IMR-90 (cell line): ENCODE measurements around the gene MACF1. TPM values are rescaled to one million over a fixed set of nuclear protein-coding genes. Genes with fewer than 3 reads are reported as not detected.
"Not testable (repeated sequence)": the region's sequence is repeated elsewhere in the genome, so short reads cannot be mapped to it uniquely, and the experiment has no call there.

ENCODE experiments used
- ATAC-seq: fragments of 200-7000 bp; cut with Tn5 transposase; 2 replicates; pipeline ENCODE4 v1.9.1; 2020; ENCODE audit warnings: low read depth, mild to moderate bottlenecking, moderate library complexity
- BruUV-seq: library from RNA; stranded (reverse); fragments of 400-500 nt; replicated peaks from 2 replicates; lab custom pipeline; 2021; lab: Mats Ljungman, UMichigan
- CTCF ChIA-PET: fragments of 300-600 bp; formaldehyde crosslinking; extraction: SDS; loops from one replicate; lab custom pipeline; 2021; ENCODE audit warnings: antibody characterized with exemption; lab: Yijun Ruan, JAX
- POLR2A ChIA-PET: fragments of 300-600 bp; sonication (Branson Sonifier 250); formaldehyde crosslinking; loops from one replicate; lab custom pipeline; 2022; ENCODE audit warnings: antibody characterized with exemption; ENCODE audit not compliant: unreplicated experiment; lab: Charles Lee
- DNase-seq: peaks from one replicate; pipeline ENCODE4 v3.0.0; 2013
- H2AFZ ChIP-seq: replicated peaks from 2 replicates; pipeline ENCODE3; 2013; ENCODE audit warnings: low read length, mild to moderate bottlenecking; ENCODE audit not compliant: poor library complexity
- H2AK5ac ChIP-seq: 2 replicates; pipeline ENCODE4 v1.6.1; 2013; ENCODE audit warnings: low read depth, low read length, inconsistent platforms
- H2AK9ac ChIP-seq: replicated peaks from 2 replicates; pipeline ENCODE3; 2013; ENCODE audit warnings: mild to moderate bottlenecking, low read depth, low read length, moderate library complexity; ENCODE audit not compliant: poor library complexity
- H2BK120ac ChIP-seq: 2 replicates; pipeline ENCODE4 v1.6.1; 2013; ENCODE audit warnings: low read depth, low read length, inconsistent platforms
- H2BK15ac ChIP-seq: 3 replicates; pipeline ENCODE4 v1.6.1; 2013; ENCODE audit warnings: low read depth, low read length, inconsistent platforms
- H2BK20ac ChIP-seq: 2 replicates; pipeline ENCODE4 v1.6.1; 2013; ENCODE audit warnings: low read depth, mild to moderate bottlenecking, inconsistent platforms, low read length, moderate library complexity
- H2BK5ac ChIP-seq: 2 replicates; pipeline ENCODE4 v1.6.1; 2013; ENCODE audit warnings: mild to moderate bottlenecking, low read depth, low read length, inconsistent platforms; ENCODE audit not compliant: poor library complexity, severe bottlenecking
- H3K14ac ChIP-seq: replicated peaks from 2 replicates; pipeline ENCODE4 v1.6.1; 2013; ENCODE audit warnings: low read depth, low read length, inconsistent platforms
- H3K18ac ChIP-seq: 2 replicates; pipeline ENCODE4 v1.6.1; 2013; ENCODE audit warnings: low read depth, low read length, control low read depth
- H3K23ac ChIP-seq: 2 replicates; pipeline ENCODE4 v1.6.1; 2013; ENCODE audit warnings: low read depth, low read length, inconsistent platforms
- H3K27ac ChIP-seq: 2 replicates; pipeline ENCODE4 v1.5.1; 2013; ENCODE audit warnings: mild to moderate bottlenecking, control low read depth, low read length; ENCODE audit not compliant: insufficient read depth
- H3K27me3 ChIP-seq: 2 replicates; pipeline ENCODE4 v1.6.1; 2013; ENCODE audit warnings: low read length; ENCODE audit not compliant: control insufficient read depth, insufficient read depth
- H3K36me3 ChIP-seq: 2 replicates; pipeline ENCODE4 v1.6.1; 2013; ENCODE audit warnings: low read length, mixed read lengths; ENCODE audit not compliant: control insufficient read depth, insufficient read depth
- H3K4ac ChIP-seq: 2 replicates; pipeline ENCODE4 v1.6.1; 2013; ENCODE audit warnings: low read depth, low read length, inconsistent platforms
- H3K4me1 ChIP-seq: 2 replicates; pipeline ENCODE4 v1.6.1; 2013; ENCODE audit warnings: low read length, mixed read lengths; ENCODE audit not compliant: control insufficient read depth, insufficient read depth
- H3K4me2 ChIP-seq: 2 replicates; pipeline ENCODE4 v1.6.1; 2013; ENCODE audit warnings: low read depth, mild to moderate bottlenecking, control low read depth, low read length, moderate library complexity
- H3K4me3 ChIP-seq: 2 replicates; pipeline ENCODE4 v1.5.1; 2013; ENCODE audit warnings: low read depth, mild to moderate bottlenecking, control low read depth, low read length, moderate library complexity; ENCODE audit not compliant: insufficient read depth
- H3K56ac ChIP-seq: 2 replicates; pipeline ENCODE4 v1.6.1; 2013; ENCODE audit warnings: low read length, inconsistent platforms; ENCODE audit not compliant: insufficient read depth; ENCODE audit errors: extremely low read depth
- H3K79me1 ChIP-seq, 2 experiments: 2 replicates each; pipeline ENCODE4 v1.6.1; 2013; ENCODE audit warnings: low read length in 2 of 2, inconsistent platforms in 1 of 2, low read depth in 1 of 2
- H3K9ac ChIP-seq: 2 replicates; pipeline ENCODE4 v1.6.1; 2013; ENCODE audit warnings: low read depth, low read length, control low read depth
- H3K9me1 ChIP-seq: 2 replicates; pipeline ENCODE4 v1.6.1; 2013; ENCODE audit warnings: low read length, inconsistent platforms; ENCODE audit not compliant: insufficient read depth
- H3K9me3 ChIP-seq: 2 replicates; pipeline ENCODE4 v1.6.1; 2013; ENCODE audit warnings: low read length; ENCODE audit not compliant: control insufficient read depth, insufficient read depth
- H4K20me1 ChIP-seq: 2 replicates; pipeline ENCODE4 v1.6.1; 2013; ENCODE audit warnings: low read length, inconsistent platforms; ENCODE audit not compliant: insufficient read depth
- H4K5ac ChIP-seq: 2 replicates; pipeline ENCODE4 v1.6.1; 2013; ENCODE audit warnings: mild to moderate bottlenecking, low read depth, low read length, control low read depth
- H4K8ac ChIP-seq, 2 experiments: 2 replicates each; pipeline ENCODE4 v1.6.1; 2013; ENCODE audit warnings: low read depth in 2 of 2, low read length in 2 of 2, control low read depth in 1 of 2, inconsistent platforms in 1 of 2
- H4K91ac ChIP-seq: 2 replicates; pipeline ENCODE4 v1.6.1; 2013; ENCODE audit warnings: low read depth, low read length, inconsistent platforms; ENCODE audit not compliant: insufficient read depth
- CEBPB ChIP-seq: IDR thresholded peaks from 2 replicates; pipeline ENCODE4 v1.6.1; 2012; ENCODE audit warnings: low read depth, low read length, improper control_type of control experiment
- FOS ChIP-seq: fragments of 150-350 bp; IDR thresholded peaks from 2 replicates; pipeline ENCODE4 v1.6.1; 2016; ENCODE audit warnings: low read depth, low read length
- RFX5 ChIP-seq: IDR thresholded peaks from 2 replicates; pipeline ENCODE4 v1.8.0; 2012; ENCODE audit warnings: low read depth, mild to moderate bottlenecking, low read length, moderate library complexity
- USF2 ChIP-seq: fragments of 150-350 bp; IDR thresholded peaks from 2 replicates; pipeline ENCODE4 v1.6.1; 2017; ENCODE audit warnings: mild to moderate bottlenecking, antibody characterized with exemption, low read length, low read depth
- WGBS, 2 experiments: methylation state at CpG; one replicate each; pipeline versions ENCODE4 v1.1.5 to v1.1.7; 2013; ENCODE audit warnings: missing lambda C conversion rate in 2 of 2; ENCODE audit not compliant: insufficient read length in 1 of 2; ENCODE audit errors: extremely low coverage in 2 of 2; 5-methylcytosine and 5-hydroxymethylcytosine counted together
- dilution Hi-C: fragments of 300-500 bp; cut with HindIII; formaldehyde crosslinking; loops from one replicate; pipeline ENCODE4 v1.14.3; 2018; ENCODE audit warnings: low sequenced_read_pairs; ENCODE audit not compliant: unreplicated experiment
- in situ Hi-C: fragments of 300-500 bp; cut with MboI; formaldehyde crosslinking; loops from 3 replicates; pipeline ENCODE4 v1.14.3; 2019; ENCODE audit warnings: low sequenced_read_pairs, inconsistent platforms, mixed read lengths
- intact Hi-C: fragments of 100-400 bp; cut with micrococcal nuclease; formaldehyde crosslinking; loops from 2 replicates; pipeline ENCODE4 v1.10.0; 2022
- polyA plus RNA-seq, 3 experiments: library from polyadenylated mRNA; depleted of rRNA; stranded (reverse); fragments of >200 nt; gene quantifications; 2 replicates each; pipeline ENCODE4 v1.2.3, GENCODE V29; 2012; ENCODE audit warnings: low replicate concordance in 1 of 3
- total RNA-seq: library from RNA; depleted of rRNA; stranded (reverse); fragments of >200 nt; gene quantifications from 2 replicates; pipeline ENCODE4 v1.2.3, GENCODE V29; 2012

MACF1 gene
- total and polyA plus RNA-seq, 2 of the 4 experiments (the other 2 are of a cell fraction) = 67.6 to 369 TPM

- H3K9me1 ChIP-seq = no peaks in the 10 kb centered on the region
- no peak overlapping the region for H3K56ac ChIP-seq
- 100% methylated on average over 1 of the region's 5 CpGs; no CpG with 5 or more reads in 1 of the 2 experiments for WGBS, 2 experiments
- H3K9me3 ChIP-seq = no peaks in the 10 kb centered on the region; the same call in 1 of the 2 replicates
- H2BK15ac ChIP-seq = no peak overlapping the region
- POLR2A ChIA-PET = no interaction called here
- no peaks in the 10 kb centered on the region for H3K36me3 ChIP-seq
- no peak overlapping the region for H2AFZ ChIP-seq
- no peak overlapping the region for H3K27ac ChIP-seq
- in situ Hi-C loops = no loop called here
- no peak overlapping the region for H3K9ac ChIP-seq
- no peak overlapping the region for H3K14ac ChIP-seq
- dilution Hi-C loops = no loop called here
- intact Hi-C loops = no loop called here
- H4K8ac ChIP-seq = no peak overlapping the region
- H4K91ac ChIP-seq = no peak overlapping the region
- H2BK20ac ChIP-seq = no peak overlapping the region
- peaks cover 6% of the 10 kb centered on the region for H3K4me1 ChIP-seq
- H4K5ac ChIP-seq = no peak overlapping the region
- H2BK120ac ChIP-seq = no peak overlapping the region
- DNase-seq (no peak), ATAC-seq (no peak)
- H3K4me2 ChIP-seq = no peak overlapping the region
- peaks cover 14% of the 10 kb centered on the region for H3K27me3 ChIP-seq
- no TSS peak for BruUV-seq
- no peak overlapping the region for H2AK9ac ChIP-seq
- H3K4ac ChIP-seq = no peak overlapping the region
- no peaks in the 10 kb centered on the region for H3K79me1 ChIP-seq
- no peaks in the 10 kb centered on the region for H4K20me1 ChIP-seq
- no peak overlapping the region for H3K4me3 ChIP-seq
- no peak overlapping the region for H3K18ac ChIP-seq
- H2BK5ac ChIP-seq = no peak overlapping the region
- H2AK5ac ChIP-seq = no peak overlapping the region
- CTCF ChIA-PET = no interaction called here
- TF ChIP-seq FOS (no peak), CEBPB (no peak), USF2 (no peak), RFX5 (no peak)
- H3K23ac ChIP-seq = no peak overlapping the region
Measured at GRCh38 chr1:39497585-39497984, 293.1 kb downstream of the MACF1 start.

GRCh38 chr1:39498096-39498710, 293.7 kb downstream of the MACF1 start:
- H3K27me3 ChIP-seq, dilution Hi-C loops, intact Hi-C loops, H3K79me1 ChIP-seq, H2BK120ac ChIP-seq, H3K27ac ChIP-seq, CTCF ChIA-PET, H3K4me3 ChIP-seq, H3K18ac ChIP-seq, H2AK9ac ChIP-seq, in situ Hi-C loops, H3K9me3 ChIP-seq, H2BK20ac ChIP-seq, H3K36me3 ChIP-seq, POLR2A ChIA-PET, H3K4me1 ChIP-seq, H2AK5ac ChIP-seq, H2BK15ac ChIP-seq, H3K14ac ChIP-seq, ATAC-seq, H4K5ac ChIP-seq, BruUV-seq, DNase-seq, H2AFZ ChIP-seq, H3K4me2 ChIP-seq, H4K91ac ChIP-seq, H2BK5ac ChIP-seq, H3K56ac ChIP-seq, H4K20me1 ChIP-seq, H3K9ac ChIP-seq, H3K9me1 ChIP-seq, H3K4ac ChIP-seq, H3K23ac ChIP-seq, H4K8ac ChIP-seq: not testable (repeated sequence)
- no CpG with 5 or more reads among the region's 9 CpGs for WGBS, 2 experiments
